CD4-positive, alpha-beta T cell treated with Interleukin-17A for 4 hours (primary cell): ENCODE measurements around the gene TIAM2.

ENCODE experiments used
- DNase-seq: peaks from one replicate; pipeline ENCODE4 v3.0.0-alpha.2; 2020; ENCODE audit warnings: mixed read lengths

Gene TIAM2

DNA sequence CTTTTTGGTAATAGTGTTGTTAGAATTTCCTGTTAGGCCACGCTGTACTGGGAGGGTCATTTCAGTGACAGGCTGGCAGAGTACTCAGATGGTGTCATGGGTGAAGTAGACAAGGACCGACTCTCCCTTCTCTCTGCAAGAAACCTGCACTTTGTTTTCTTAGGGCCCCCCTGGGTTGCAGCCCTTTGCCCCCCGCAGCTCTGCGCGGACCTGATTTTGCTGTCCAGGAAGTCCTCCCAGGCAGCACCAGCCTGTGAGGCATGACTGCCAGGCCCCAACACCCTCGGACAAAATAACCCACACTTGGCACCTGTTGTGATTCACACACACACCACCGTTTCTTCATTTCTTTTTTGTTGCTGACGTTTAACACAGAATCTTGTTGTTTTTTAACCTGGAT lies 246.9 kb downstream of the TIAM2 start:
- no peak for DNase-seq

DNA sequence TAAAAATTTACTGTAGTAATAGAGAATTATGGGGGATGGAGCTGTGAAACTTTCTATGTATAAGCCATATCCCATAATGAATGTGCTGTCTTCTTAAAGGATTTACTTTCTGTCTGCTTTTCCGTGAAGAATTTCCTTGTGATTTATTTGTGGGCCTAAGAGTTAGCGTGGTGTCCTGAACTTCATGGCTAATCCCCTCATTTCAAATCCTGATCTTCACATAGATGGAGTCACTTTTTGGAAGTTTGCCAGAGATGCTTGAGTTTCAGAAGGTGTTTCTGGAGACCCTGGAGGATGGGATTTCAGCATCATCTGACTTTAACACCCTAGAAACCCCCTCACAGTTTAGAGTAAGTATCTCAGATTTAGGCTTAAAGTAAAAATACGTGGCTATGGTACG lies 249.3 kb downstream of the TIAM2 start:
- DNase-seq, result no peak

DNA sequence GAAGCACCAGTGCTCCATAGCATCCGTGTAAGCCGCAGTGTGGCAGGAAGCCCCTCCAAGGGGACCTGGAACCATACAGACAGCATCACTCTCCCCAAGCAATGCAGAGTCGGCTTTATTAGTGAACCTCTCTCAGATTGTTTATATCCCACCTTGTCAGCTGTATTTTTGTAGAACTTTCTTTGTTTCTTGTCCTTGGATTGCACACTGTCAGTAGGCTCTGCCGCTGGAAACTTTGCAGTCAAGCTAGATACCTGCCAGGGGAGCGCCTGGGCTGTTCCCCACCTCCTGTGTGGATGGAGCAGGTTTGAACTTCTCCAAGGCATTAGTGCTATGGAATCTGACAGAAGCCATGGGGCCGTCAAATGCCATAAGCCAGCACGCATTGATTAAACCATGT lies 250.1 kb downstream of the TIAM2 start:
- DNase-seq, result no peak

DNA sequence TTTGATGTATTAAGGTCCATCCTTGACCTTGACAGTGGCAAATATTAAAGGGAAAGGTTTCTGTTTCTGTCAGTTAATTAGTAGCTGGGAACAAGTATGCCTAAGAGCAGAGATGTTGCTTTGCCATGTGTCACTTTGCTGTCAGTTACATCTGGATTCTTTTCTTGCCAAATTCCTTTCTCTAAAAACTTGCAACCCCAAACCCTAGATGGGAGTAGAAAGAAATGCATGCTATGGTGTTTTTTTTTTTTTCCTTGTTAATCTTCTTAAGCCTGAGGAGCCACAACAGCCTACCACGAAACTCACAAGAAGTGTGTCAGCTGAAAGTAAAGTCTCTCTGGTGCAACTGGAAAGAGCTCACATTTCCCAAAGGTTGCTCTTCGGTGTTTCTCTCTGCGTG lies 250.7 kb downstream of the TIAM2 start:
- no peak for DNase-seq

DNA sequence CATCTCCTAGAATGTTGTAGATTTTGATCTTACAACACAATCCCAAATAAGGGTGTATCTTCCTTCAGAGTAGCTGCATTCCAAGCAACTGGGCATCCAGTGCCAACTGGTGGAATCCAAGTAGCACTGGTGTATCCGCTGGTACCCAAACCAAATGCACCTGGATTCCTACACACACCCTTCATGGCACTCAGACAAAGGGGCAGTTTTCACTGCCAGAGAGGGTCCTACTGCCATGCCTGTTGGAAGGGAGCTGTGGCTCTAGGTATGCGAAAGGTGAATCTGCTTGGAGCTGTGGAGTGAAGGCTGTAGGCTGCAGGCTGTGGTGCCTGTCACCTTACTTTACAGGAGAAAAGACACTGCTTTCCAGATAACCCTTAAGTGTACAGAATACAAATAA lies 251.7 kb downstream of the TIAM2 start:
- DNase-seq, result no peak

DNA sequence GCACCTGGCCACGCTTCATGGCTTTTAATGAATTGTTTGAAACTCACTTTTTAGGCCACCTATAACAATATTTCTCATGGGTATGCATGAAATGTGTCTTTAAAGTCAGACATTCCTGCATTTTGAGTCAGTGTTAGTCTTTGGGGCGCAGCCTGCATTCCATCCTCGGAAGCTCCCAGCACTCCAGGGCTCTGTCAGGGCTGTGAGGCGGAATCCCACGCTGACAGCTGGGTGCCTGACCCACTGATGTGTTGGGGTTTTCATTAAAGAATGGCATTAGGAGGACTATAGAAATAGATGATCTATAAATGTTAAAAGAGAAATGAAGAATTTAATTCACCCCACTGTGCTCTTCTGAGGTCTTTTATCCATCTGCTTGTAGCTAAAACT lies 252.5 kb downstream of the TIAM2 start:
- no peak for DNase-seq

DNA sequence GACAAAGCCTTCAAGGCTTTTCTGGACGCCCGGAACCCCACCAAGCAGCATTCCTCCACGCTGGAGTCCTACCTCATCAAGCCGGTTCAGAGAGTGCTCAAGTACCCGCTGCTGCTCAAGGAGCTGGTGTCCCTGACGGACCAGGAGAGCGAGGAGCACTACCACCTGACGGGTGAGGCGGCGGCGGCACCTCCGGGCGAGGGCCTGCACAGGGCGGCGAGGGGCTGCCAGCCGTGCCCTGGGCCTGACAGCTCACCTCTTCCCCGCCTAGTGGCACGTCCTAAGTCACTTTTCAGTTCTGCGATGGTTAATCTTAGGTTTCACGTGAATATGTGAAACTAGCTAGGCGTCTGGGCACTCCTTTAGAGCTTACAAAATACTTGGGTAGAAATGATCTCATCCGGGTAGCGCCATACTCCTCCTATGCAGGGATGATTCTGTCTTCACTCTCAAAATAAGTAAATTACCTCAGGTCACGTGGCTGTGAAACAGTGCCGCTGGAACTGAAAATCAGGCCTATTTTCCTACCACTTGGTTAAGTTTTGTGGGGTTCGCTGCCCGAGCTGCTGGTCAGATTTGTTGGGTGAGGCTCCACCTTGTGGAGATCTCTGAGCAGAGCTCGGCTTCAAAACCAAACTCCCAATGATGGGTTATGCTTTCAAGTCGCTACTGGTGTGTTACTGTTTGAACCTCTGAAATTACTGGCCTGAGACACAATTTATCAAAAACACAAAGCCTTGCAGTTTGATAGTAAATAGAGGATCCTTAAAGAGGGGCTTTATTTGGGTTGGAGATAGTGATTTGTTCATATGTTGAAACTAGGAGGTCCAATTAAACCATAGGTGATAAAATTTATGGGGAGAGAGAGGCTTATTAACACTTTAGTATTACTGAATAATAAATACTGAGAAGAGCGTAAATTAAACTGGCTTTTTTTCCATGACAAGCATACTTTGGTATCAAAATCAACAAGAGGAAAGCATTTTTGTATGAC lies 253.2 kb downstream of the TIAM2 start:
- peak; percentile 26 for DNase-seq

DNA sequence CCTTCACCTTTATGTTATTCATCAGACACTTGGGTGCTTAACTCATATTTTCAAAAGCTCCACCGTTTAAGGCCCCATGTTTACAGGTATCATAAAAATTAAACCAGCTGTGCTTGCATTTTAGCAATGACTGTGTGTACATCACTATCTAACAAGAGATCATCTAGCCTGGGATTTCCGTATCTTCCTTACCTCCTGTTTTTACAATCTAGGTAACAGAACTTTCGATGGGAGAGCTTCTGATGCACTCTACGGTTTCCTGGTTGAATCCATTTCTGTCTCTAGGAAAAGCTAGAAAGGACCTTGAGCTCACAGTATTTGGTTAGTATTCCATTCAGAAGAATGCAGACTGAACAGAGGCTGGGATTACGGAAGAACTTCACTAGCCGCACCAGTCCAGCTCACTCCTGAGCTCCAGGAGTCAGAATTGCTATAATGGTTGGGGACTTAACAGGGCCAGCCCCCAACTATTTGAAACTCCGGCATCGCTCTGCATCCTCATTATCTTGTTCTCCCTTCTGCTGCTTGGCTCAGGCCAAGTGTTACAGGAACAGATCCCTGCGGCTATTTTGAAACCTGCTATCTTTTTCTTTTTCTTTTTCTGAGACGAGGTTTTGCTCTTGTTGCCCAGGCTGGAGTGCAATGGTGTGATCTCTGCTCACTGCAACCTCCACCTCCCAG lies 255.7 kb downstream of the TIAM2 start:
- no peak for DNase-seq

DNA sequence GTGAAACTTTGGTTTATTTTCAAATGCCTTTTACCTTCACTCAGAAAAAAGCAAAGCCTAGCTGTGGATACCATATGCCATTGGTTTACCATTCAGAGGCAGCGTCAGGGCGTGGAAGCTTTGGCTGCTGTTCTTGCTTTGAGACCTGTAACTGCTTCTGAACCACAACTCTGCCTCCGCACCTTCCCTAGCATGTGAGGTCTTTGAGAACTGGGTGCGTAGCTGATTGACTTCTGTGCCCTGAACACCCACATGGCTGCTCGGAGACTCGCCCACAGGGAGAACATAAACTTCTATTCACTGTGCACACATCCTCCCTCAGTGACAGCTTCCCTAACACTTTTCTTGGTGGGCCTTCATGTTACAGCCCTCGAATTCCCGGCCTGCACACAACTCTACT lies 257.5 kb downstream of the TIAM2 start:
- no peak for DNase-seq

DNA sequence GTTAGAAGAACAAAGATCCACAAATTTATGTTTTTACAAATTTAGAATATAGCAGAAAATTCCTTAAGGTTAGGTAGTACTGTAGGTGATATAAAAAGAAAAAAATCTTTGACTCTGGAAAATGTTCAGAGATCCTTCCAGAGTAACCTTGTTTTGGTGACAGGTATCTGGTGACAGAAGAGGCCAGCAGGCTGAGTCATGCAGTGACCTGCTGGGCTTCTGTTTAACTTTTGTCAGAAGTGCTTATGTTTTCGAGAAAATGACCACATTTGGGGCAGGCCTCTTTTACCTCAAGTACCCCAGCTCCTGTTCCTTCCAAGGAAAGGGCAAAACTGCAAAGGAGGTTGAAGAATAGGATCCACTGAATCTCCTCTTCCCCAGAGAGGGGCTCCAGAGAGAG lies 258.2 kb downstream of the TIAM2 start:
- no peak for DNase-seq

DNA sequence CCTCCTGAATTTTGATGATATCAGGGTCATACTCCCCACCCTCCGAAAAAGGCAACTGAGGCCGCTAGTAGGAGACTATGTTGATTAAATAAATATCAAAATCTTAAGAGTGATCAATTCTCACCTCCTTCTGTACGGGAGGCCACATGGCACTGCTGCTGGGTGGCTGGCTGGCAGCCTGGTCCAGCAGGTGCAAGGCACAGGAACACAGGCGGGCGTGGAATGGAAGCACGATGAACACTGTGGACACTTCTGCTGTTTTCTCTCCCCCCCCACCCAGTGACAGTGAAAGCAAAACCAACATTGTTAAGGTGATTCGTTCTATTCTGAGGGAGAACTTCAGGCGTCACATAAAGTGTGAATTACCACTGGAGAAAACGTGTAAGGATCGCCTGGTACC lies 259.0 kb downstream of the TIAM2 start:
- no peak for DNase-seq

DNA sequence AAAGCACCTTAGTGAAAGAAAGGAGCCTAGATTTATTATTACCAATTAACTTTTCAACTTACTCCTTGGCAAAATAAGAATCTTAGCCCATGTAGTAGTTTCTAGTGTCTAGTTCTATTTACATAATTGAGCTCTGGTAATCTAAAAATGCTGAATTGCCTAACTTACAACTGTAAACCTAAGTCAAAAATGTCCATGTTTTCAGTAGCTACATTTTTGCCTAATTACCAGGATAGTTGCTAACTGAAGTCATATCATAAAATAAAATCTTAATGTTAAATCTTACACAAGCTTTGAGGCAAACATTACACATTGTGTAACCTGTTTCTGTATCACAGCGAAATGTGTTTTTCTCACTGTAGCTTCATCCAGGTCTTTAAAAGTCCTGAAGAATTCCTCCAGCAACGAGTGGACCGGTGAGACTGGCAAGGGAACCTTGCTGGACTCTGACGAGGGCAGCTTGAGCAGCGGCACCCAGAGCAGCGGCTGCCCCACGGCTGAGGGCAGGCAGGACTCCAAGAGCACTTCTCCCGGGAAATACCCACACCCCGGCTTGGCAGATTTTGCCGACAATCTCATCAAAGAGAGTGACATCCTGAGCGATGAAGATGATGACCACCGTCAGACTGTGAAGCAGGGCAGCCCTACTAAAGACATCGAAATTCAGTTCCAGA lies 261.1 kb downstream of the TIAM2 start:
- no peak for DNase-seq

DNA sequence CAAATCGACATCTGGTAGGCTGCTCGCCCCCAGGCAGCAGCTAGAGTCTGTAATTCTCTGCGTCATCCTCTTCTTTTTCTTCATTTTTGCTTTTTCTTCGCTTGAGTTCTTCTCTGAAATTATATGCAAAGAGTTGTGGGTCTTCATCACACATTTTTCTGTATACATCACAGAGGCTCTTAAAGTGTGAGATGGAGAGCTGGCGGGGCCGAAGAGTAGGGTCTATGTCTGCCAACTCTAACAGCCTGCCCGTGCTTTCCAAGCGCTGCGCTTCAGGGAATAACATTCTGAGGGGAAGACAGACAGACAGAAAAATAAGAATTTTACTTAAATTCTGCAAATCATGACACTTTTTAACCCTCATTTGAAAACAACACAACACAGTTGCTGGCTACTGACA lies 262.7 kb downstream of the TIAM2 start:
- no peak for DNase-seq

DNA sequence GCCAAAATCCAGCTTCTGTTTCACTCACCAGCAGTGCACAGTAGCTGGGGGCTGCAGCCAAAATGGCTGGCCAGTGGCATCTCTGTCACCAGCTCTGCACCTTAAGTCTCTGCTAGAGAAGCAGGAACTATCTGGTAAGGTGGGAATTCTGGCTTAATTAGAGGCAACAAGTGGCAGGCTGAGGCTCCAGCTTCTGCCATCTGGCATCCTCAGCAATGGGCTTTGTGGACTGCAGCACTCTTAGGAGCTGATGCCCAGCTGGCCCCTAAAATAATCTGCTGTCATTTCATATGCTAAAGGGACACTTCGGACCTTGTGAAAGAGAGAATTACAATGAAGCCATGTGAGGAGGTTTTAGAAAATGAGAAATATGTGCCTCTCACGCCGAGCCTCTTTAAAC lies 264.1 kb downstream of the TIAM2 start:
- no peak for DNase-seq

DNA sequence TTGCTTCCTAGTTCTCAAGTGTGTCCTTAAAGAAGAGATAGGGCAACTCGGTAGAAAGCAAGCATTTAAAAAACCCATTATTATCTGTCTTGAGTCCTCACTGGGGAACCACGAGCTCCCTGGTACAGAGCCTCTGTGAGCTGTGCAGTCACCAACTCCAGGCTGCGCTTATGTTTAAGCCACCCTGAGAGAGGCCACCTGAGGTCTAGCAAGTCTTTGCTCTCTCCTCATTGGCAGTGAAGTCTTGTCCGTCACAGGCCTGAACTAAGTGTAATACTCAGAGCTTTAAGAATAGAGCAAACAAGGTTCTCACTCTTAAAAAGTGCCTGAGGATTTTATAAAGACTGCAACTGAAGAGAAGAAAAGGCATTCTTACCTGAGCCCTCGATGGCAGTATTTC lies 264.8 kb downstream of the TIAM2 start:
- DNase-seq, result no peak

DNA sequence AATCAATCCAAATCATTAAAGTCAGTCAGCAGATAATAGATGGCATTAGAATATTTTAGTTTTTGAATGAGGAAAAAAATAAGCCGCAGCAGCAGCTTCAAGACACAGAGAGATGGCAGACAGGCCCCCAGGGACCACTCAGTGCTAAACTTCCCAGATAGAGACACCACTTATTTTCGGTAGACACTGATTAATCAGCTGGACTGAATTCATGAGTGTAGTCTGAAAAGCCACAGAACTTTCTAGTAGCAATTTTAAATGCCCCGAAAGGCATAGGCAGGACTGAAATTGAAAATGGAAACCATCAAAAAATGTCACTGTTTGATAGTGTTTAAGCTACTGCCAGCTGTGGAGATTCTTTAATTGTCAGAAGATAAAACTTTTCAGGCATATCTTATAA lies 265.6 kb downstream of the TIAM2 start:
- DNase-seq, result no peak

DNA sequence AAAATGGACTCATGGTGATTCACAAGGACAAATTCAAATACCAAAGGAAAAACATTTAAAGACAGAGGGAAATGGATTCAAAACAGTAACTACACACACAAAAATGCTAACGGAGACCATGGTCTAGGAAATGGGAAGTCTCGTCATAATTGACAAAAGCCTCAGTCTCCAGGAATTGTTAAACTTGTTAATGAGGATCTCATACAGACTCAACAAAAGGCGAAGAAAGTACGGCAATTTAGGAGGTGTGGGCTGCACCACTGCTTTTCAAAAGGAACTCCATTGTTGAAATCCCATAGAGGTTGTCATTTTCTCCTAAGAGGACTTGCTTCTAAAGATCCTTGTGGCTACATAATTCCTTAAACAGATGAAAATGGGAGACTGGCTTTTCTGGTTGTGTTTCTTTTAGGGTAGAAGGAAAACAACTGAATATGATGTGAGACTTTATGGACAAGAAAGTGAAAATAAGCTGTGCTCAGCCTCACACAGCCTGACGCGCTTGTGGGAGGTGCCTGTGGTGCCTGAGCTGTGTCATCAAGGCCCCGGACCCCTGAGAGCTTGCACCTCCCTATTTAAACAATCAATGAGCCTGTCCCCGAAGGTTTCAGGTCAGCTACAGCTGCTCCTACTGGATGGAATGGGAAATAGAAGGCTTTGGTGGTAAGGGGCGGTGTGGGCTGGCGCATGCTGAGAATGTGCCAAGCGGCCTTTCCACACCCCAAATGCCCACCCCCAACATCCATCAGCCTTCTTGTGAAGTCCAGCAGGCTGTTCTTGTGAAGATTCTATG lies 266.2 kb downstream of the TIAM2 start:
- no peak for DNase-seq

DNA sequence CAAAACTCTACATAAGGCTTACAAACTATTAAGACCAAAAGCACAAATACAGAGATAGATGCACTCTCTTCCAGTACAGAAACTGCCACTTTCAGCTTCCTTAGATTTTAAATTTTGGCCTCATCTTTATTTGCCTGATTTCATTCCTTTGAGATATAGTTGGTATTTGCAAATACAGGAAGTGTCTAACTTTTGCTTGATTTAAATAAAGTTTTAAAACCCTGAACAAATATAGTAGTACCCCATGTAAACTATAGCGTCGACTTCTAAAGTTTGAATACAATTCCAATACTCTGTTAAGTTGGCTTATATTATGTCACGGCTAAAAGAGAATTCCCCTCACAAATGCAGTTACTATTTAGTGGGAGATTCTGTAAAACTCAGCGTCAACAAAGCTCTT lies 267.5 kb downstream of the TIAM2 start:
- DNase-seq, result no peak

DNA sequence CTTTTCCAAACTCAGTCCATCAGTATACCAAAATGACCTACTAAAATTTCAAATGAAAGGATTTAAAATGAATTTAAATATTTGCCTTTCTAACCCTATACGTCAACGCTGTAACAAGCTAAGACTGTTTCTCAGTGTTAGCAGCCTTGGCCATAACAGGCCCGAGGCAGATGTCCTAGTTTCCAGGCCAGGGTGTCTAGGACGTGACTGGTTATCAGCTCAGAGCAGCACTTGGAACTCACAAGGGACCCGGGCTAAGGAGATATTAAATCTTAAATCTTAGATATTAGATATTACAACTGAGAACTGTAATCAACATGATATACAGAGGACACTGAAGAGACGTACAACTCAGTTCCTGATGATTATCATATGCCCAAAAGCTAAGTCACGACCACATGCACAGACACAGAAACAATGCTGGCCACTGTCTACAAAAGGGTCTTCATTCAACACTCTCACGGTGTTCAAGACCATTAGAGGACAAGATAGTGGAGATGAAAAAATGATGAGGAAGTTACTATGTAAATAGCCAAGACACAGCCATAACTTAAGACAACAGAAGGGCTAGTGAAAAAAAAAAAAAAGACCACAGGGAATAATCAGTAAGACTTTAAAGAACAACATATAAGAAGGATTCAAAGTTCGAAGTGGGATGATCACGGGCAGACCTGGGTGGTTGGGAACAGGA lies 268.4 kb downstream of the TIAM2 start, which contains the start of gene CLDN20:
Gene CLDN20, plus strand, starts transcription at position 641 of the 691 bp plus-strand sequence. CDS start 11,707 bp downstream, outside the sequence.
- no peak for DNase-seq

DNA sequence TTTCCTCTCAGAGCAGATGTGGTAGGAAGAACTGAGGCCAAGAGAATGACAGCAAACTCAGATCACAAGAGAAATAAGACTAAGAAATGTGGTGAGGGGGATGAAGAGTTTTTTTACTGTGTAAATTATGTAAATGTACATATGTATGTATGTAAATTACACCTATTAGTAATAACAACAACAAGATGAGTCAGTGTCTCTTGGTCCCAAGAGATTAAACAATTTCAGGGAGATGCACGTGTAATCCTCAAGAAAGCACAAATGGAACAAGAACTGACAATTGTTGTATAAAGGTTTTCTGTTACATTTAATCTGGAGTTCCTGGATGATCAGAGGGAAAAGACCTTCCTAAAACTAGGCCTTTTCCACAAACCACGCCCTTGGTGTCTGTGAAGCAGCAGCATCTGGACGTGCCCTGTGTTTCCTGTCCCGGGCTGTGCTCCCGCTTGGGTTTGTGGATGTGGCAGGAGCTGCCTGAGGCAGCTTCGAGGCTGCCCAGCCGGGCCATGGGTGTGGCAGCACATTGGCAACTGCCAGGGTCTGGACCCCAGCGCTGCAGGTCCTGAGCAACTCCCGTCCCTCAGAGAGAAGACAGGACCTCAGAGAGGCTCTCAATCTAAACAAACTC lies 269.7 kb downstream of the TIAM2 start:
- DNase-seq, result no peak

DNA sequence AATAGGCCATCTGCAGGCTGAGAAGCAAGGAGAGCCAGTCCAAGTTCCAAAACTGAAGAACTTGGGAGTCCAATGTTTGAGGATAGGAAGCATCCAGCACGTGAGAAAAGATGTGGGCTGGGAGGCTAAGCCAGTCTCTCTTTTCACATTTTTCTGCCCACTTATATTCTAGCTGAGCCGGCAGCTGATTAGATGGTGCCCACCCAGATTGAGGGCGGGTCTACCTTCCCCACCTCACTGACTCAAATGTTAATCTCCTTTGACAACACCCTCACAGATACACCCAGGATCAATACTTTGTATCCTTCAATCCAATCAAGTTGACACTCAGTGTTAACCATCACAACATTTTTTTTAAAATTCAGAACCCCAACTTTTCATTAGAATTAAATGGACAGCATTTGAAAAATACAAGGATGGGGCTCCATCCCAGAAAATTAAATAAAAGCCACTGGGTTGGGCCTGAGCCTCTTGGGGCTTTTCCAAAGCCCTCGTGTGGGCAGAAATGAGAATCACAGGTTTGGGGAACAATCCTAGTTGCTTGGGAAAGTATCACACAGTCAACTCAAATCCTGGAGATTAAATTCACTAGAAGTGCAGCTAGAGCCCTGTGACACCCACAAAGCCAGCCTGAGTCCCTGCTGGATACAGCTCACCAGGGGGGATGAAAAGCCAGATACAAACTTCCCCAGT lies 270.9 kb downstream of the TIAM2 start:
- DNase-seq, result no peak
